Measurements from ENCODE around the gene GUCY1A2.

The GUCY1A2 gene

DNA sequence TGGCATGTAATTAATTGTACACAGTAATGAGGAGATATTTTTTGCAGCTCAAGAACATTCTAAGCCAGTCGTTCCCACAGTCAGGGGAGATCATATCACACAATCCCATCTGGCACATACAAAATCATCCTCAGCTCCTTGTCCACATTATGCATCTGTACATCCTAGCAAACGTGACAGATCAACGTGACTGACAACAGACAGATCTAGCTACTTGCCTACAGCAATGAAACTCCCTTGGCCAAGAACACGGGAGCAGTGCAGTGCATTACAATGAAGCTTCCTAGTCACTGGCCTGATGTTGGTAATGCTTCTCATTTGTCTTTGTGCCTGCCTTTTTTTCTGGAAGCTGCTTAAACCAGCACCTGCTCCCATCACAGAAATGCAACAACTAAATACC is 24.5 kb upstream of the GUCY1A2 start:
- TF ChIP-seq, protein P1, sequence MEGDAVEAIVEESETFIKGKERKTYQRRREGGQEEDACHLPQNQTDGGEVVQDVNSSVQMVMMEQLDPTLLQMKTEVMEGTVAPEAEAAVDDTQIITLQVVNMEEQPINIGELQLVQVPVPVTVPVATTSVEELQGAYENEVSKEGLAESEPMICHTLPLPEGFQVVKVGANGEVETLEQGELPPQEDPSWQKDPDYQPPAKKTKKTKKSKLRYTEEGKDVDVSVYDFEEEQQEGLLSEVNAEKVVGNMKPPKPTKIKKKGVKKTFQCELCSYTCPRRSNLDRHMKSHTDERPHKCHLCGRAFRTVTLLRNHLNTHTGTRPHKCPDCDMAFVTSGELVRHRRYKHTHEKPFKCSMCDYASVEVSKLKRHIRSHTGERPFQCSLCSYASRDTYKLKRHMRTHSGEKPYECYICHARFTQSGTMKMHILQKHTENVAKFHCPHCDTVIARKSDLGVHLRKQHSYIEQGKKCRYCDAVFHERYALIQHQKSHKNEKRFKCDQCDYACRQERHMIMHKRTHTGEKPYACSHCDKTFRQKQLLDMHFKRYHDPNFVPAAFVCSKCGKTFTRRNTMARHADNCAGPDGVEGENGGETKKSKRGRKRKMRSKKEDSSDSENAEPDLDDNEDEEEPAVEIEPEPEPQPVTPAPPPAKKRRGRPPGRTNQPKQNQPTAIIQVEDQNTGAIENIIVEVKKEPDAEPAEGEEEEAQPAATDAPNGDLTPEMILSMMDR (IDR thresholded peaks at IDR 0.05; ENCODE audit: low read depth, low read length) = no peak
- TF ChIP-seq MYC (IDR thresholded peaks at IDR 0.05; ENCODE audit: low read depth, low read length) = no peak
- no peak for TF ChIP-seq POLR2A (IDR thresholded peaks at IDR 0.05; ENCODE audit: extremely low read depth, insufficient read length)
- TF ChIP-seq, protein P2, sequence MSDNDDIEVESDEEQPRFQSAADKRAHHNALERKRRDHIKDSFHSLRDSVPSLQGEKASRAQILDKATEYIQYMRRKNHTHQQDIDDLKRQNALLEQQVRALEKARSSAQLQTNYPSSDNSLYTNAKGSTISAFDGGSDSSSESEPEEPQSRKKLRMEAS (IDR thresholded peaks at IDR 0.05; ENCODE audit: low read depth, low read length) = no peak
- peak; percentile 35 for DNase-seq (ENCODE audit: low read depth)

DNA sequence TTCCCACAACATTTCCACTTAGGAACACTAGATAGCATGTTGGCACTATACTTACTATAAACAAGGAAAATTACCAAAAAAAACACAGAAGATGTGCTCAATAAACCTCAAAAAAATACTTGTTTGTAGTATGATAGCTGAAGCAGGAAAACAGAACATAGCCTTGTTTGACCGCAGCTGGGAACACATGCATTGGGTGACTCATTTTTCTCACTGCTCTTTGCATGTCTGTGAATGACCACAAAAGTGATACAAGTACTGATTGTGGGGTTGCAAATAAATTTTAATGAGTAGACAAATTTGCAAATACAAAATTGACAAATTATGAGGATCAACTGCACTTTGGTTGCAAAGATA is 22.8 kb upstream of the GUCY1A2 start:
- peak; percentile 87 for DNase-seq (ENCODE audit: low read depth)
- TF ChIP-seq, protein P1 (IDR thresholded peaks at IDR 0.05; ENCODE audit: low read depth, low read length) = no peak
- TF ChIP-seq POLR2A (IDR thresholded peaks at IDR 0.05; ENCODE audit: extremely low read depth, insufficient read length) (no peak), MYC (IDR thresholded peaks at IDR 0.05; ENCODE audit: low read depth, low read length) (no peak)
- H3K4me3 ChIP-seq (ENCODE audit: low read depth, low read length) = peak overlapping the region; percentile 13

More for the DNA sequence above, 24.5 kb upstream of the GUCY1A2 start:
- no peak overlapping the region for H3K4me3 ChIP-seq (ENCODE audit: low read depth, low read length)

DNA sequence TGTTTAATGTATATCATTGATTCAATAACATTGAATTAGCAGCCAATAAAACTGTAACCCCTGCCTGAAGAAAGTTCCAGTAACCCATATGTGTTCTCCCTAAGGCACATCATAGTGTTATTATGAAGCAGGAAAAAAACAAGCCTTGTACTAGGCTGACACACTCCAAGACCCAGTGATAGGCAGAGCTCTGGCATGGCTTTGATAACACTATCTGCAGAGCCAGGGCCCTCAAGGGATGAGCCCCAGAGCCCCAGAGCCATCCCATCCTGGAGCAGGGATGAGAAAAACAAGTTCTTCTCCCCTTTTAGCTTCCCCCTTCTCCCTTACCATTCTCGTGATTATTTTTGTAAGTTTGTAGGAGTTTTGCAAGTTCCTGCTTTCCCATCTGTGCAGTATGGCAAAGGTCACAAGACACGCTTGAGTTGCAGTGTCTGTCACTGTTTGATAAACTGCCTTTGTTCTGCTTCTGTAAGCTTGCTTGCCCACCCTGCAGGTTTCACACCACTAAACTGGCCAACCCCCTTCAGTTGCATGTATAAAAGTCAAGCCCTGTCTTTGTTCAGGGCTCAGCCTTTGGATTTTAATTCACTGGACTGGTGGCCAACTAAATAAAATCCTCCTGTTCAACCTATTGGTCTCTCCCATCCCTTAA is 22.3 kb upstream of the GUCY1A2 start:
- peak; percentile 89 for DNase-seq (ENCODE audit: low read depth)
- TF ChIP-seq, protein P2 (IDR thresholded peaks at IDR 0.05; ENCODE audit: low read depth, low read length) = no peak
- no peak for TF ChIP-seq POLR2A (IDR thresholded peaks at IDR 0.05; ENCODE audit: extremely low read depth, insufficient read length)
- H3K4me3 ChIP-seq (ENCODE audit: low read depth, low read length) = peak overlapping the region; percentile 13

DNA sequence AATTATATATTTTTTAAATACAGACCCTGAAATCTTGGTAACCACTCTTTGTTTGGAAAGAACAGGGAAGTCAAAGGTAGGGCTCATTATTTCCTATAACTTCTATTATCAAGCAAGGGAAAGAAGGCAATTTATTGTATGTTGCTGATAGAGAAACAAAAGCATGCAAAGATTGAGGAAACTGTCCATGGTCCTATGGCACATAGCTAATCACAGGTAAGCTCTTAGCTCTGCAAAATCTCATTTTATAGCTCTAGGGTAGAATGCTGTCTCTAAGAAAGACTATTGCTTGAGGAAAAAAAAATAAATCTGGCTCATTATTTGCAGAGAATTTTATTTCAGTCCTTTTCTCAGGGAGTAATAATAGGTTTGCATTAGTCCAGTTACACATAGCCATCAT is 7.4 kb upstream of the GUCY1A2 start:
- H3K4me3 ChIP-seq (ENCODE audit: low read depth, low read length) = no peak overlapping the region
- no peak for DNase-seq (ENCODE audit: low read depth)
- TF ChIP-seq, protein P1 (IDR thresholded peaks at IDR 0.05; ENCODE audit: low read depth, low read length) = no peak
- TF ChIP-seq POLR2A (IDR thresholded peaks at IDR 0.05; ENCODE audit: extremely low read depth, insufficient read length) (no peak), MYC (IDR thresholded peaks at IDR 0.05; ENCODE audit: low read depth, low read length) (no peak)
- TF ChIP-seq, protein P2 (IDR thresholded peaks at IDR 0.05; ENCODE audit: low read depth, low read length) = no peak

DNA sequence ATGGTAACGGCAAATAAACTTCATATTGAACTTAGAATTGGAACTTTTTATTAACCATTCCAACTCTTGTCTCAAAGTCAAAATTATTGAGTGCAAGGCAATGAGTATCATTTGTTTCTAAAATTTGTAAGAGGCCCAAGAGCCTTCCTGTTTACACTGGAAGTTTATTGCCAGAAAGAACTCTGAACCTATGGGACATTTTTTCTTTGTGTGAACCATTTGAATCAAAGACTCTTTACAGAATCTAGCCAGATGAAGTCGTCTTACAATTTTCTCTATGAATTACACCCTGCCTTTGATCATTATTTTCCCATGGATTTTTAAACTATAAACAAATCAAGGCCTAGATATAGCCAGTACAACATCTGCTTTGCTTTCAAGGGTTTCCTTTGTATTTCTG is 2.3 kb upstream of the GUCY1A2 start:
- H3K4me3 ChIP-seq (ENCODE audit: low read depth, low read length) = no peak overlapping the region
- DNase-seq (ENCODE audit: low read depth) = no peak
- TF ChIP-seq, protein P2 (IDR thresholded peaks at IDR 0.05; ENCODE audit: low read depth, low read length) = no peak
- no peak for TF ChIP-seq POLR2A (IDR thresholded peaks at IDR 0.05; ENCODE audit: extremely low read depth, insufficient read length)
- TF ChIP-seq, protein P1 (IDR thresholded peaks at IDR 0.05; ENCODE audit: low read depth, low read length) = no peak
- TF ChIP-seq MYC (IDR thresholded peaks at IDR 0.05; ENCODE audit: low read depth, low read length) = no peak

DNA sequence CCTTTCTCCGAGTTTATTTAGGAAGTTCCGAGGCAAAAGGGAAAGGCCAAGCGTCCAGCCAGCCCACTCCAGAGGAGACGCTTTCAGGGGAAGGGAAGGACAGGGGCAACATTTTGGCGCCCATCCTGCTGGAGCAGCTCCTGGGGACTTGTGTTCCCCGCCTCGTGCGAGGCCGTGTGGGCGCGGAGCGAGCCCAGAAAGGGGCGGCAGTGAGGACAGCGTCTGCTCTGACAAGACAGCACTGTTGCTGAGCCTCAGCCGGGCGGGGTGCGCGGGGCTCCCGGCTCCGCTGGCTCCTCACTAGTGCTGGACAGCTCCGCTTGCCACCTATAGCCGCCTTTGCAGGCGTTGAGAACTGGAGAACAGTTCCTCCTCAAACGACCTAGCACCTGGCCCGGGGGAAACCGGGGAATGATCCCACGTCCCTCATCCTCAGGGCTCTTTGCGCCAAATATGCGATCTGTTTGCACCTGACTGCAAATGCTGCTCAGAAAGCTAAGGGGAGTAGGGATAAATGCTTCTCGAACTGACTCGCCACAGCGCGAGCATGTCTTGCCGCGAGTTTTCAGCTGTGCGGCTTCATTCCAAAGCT is 722 bp upstream of the GUCY1A2 start:
- no peak for TF ChIP-seq MYC (IDR thresholded peaks at IDR 0.05; ENCODE audit: low read depth, low read length)
- TF ChIP-seq, protein P2 (IDR thresholded peaks at IDR 0.05; ENCODE audit: low read depth, low read length) = no peak
- TF ChIP-seq, protein P1 (IDR thresholded peaks at IDR 0.05; ENCODE audit: low read depth, low read length) = no peak
- TF ChIP-seq POLR2A (IDR thresholded peaks at IDR 0.05; ENCODE audit: extremely low read depth, insufficient read length) = no peak

More for the DNA sequence above, 722 bp upstream of the GUCY1A2 start:
- H3K4me3 ChIP-seq (ENCODE audit: low read depth, low read length) = no peak overlapping the region
- no peak for DNase-seq (ENCODE audit: low read depth)
